Measurements from ENCODE around the gene YJU2.

- no peak for TF ChIP-seq CTCF (IDR thresholded peaks at IDR 0.05)
- TF ChIP-seq POLR2A (IDR thresholded peaks at IDR 0.05): no peak
Measured at GRCh38 chr19:4272894-4273293, 26.0 kb downstream of the YJU2 start.

All from lower leg skin (tissue), 3 donors.